ENCODE measurements around the gene PIKFYVE.
A peak's percentile ranks its signal among the peaks of the same experiment; 100 is the strongest.

Gene PIKFYVE

GRCh38 chr2:208294482-208295024 is 28.5 kb downstream of the PIKFYVE start:
- WGBS (ENCODE audit: extremely low coverage, insufficient coverage, insufficient read length): no CpG with 5 or more reads among the region's 4 CpGs

GRCh38 chr2:208295834-208296233 is 29.8 kb downstream of the PIKFYVE start:
- no peak overlapping the region for H2BK120ac ChIP-seq (ENCODE audit: insufficient read depth, low read length, poor library complexity)
- no CpG with 5 or more reads among the region's 4 CpGs for WGBS (ENCODE audit: extremely low coverage, insufficient coverage, insufficient read length)
- H3K4me1 ChIP-seq (ENCODE audit: control insufficient read depth in 1 of 2, insufficient read depth in 2 of 2, low read length in 2 of 2): no peaks in the 10 kb centered on the region
- no peak overlapping the region for H3K27ac ChIP-seq (ENCODE audit: low read depth, low read length)
- H3K79me1 ChIP-seq (ENCODE audit: low read length): no peaks in the 10 kb centered on the region
- no peaks in the 10 kb centered on the region for H3K27me3 ChIP-seq (ENCODE audit: insufficient read depth, low read length)
- H3K9ac ChIP-seq (ENCODE audit: low read length): no peak overlapping the region
- no peaks in the 10 kb centered on the region for H3K79me2 ChIP-seq (ENCODE audit: control insufficient read depth, insufficient read depth, low read length, poor library complexity)
- no peak overlapping the region for H3K23ac ChIP-seq (ENCODE audit: low read length)
- no peak overlapping the region for H3K4me2 ChIP-seq (ENCODE audit: low read length)
- H3K36me3 ChIP-seq (ENCODE audit: control insufficient read depth in 1 of 2, insufficient read depth in 2 of 2, low read length in 2 of 2): peaks cover 3 to 11% of the 10 kb centered on the region in 2 experiments
- H3K4me3 ChIP-seq (ENCODE audit: low read depth, low read length): no peak overlapping the region
- no peak overlapping the region for H3K18ac ChIP-seq (ENCODE audit: low read length)
- no peak overlapping the region for H4K12ac ChIP-seq (ENCODE audit: low read depth, low read length)
- no peak for DNase-seq
- no peak overlapping the region for H3K14ac ChIP-seq (ENCODE audit: low read length)
- H4K91ac ChIP-seq (ENCODE audit: low read depth, low read length): no peak overlapping the region
- H2AFZ ChIP-seq (ENCODE audit: insufficient read depth, low read length, poor library complexity): no peak overlapping the region
- no peak overlapping the region for H2AK5ac ChIP-seq (ENCODE audit: low read length)
- no peak overlapping the region for H4K8ac ChIP-seq (ENCODE audit: low read depth, low read length)
- H3K9me3 ChIP-seq (ENCODE audit: insufficient read depth, low read depth, low read length): no peaks in the 10 kb centered on the region
- H3K4ac ChIP-seq (ENCODE audit: low read depth, low read length): no peak overlapping the region
- no peak overlapping the region for H2BK5ac ChIP-seq (ENCODE audit: low read depth, low read length, poor library complexity)
- H2BK12ac ChIP-seq (ENCODE audit: low read length): no peak overlapping the region

More at GRCh38 chr2:208294482-208295024, 28.5 kb downstream of the PIKFYVE start:
- no peak overlapping the region for H2AFZ ChIP-seq (ENCODE audit: insufficient read depth, low read length, poor library complexity)
- H3K4me2 ChIP-seq (ENCODE audit: low read length): no peak overlapping the region
- H3K27me3 ChIP-seq (ENCODE audit: insufficient read depth, low read length): no peaks in the 10 kb centered on the region
- no peak overlapping the region for H3K4ac ChIP-seq (ENCODE audit: low read depth, low read length)
- DNase-seq: peak in 1 of 2 donors; percentile 8
- H4K8ac ChIP-seq (ENCODE audit: low read depth, low read length): no peak overlapping the region
- H3K4me3 ChIP-seq (ENCODE audit: low read depth, low read length): no peak overlapping the region
- no peaks in the 10 kb centered on the region for H3K79me1 ChIP-seq (ENCODE audit: low read length)
- no peak overlapping the region for H3K9ac ChIP-seq (ENCODE audit: low read length)
- H3K9me3 ChIP-seq (ENCODE audit: insufficient read depth, low read depth, low read length): no peaks in the 10 kb centered on the region
- H4K12ac ChIP-seq (ENCODE audit: low read depth, low read length): no peak overlapping the region
- H3K18ac ChIP-seq (ENCODE audit: low read length): no peak overlapping the region
- H2AK5ac ChIP-seq (ENCODE audit: low read length): no peak overlapping the region
- H3K27ac ChIP-seq (ENCODE audit: low read depth, low read length): no peak overlapping the region
- peaks cover 4 to 11% of the 10 kb centered on the region in 2 experiments for H3K36me3 ChIP-seq (ENCODE audit: control insufficient read depth in 1 of 2, insufficient read depth in 2 of 2, low read length in 2 of 2)
- H2BK12ac ChIP-seq (ENCODE audit: low read length): no peak overlapping the region
- H2BK120ac ChIP-seq (ENCODE audit: insufficient read depth, low read length, poor library complexity): no peak overlapping the region
- no peak overlapping the region for H3K14ac ChIP-seq (ENCODE audit: low read length)
- no peak overlapping the region for H3K23ac ChIP-seq (ENCODE audit: low read length)
- no peak overlapping the region for H4K91ac ChIP-seq (ENCODE audit: low read depth, low read length)
- no peaks in the 10 kb centered on the region for H3K79me2 ChIP-seq (ENCODE audit: control insufficient read depth, insufficient read depth, low read length, poor library complexity)
- H2BK5ac ChIP-seq (ENCODE audit: low read depth, low read length, poor library complexity): no peak overlapping the region
- H3K4me1 ChIP-seq (ENCODE audit: control insufficient read depth in 1 of 2, insufficient read depth in 2 of 2, low read length in 2 of 2): no peaks in the 10 kb centered on the region

GRCh38 chr2:208296610-208297009 is 30.6 kb downstream of the PIKFYVE start:
- no peak overlapping the region for H2BK120ac ChIP-seq (ENCODE audit: insufficient read depth, low read length, poor library complexity)
- no peak overlapping the region for H4K91ac ChIP-seq (ENCODE audit: low read depth, low read length)
- H4K8ac ChIP-seq (ENCODE audit: low read depth, low read length): no peak overlapping the region
- no peaks in the 10 kb centered on the region for H3K4me1 ChIP-seq (ENCODE audit: control insufficient read depth in 1 of 2, insufficient read depth in 2 of 2, low read length in 2 of 2)
- H2AK5ac ChIP-seq (ENCODE audit: low read length): no peak overlapping the region
- no peak overlapping the region for H3K9ac ChIP-seq (ENCODE audit: low read length)
- no peak overlapping the region for H3K14ac ChIP-seq (ENCODE audit: low read length)
- no peak for DNase-seq
- H3K27me3 ChIP-seq (ENCODE audit: insufficient read depth, low read length): no peaks in the 10 kb centered on the region
- no peak overlapping the region for H3K4me2 ChIP-seq (ENCODE audit: low read length)
- no peak overlapping the region for H3K4me3 ChIP-seq (ENCODE audit: low read depth, low read length)
- H3K27ac ChIP-seq (ENCODE audit: low read depth, low read length): no peak overlapping the region
- no peak overlapping the region for H3K23ac ChIP-seq (ENCODE audit: low read length)
- H3K36me3 ChIP-seq (ENCODE audit: control insufficient read depth in 1 of 2, insufficient read depth in 2 of 2, low read length in 2 of 2): peaks cover 3 to 13% of the 10 kb centered on the region in 2 experiments
- no peak overlapping the region for H2BK12ac ChIP-seq (ENCODE audit: low read length)
- H2AFZ ChIP-seq (ENCODE audit: insufficient read depth, low read length, poor library complexity): no peak overlapping the region
- H3K4ac ChIP-seq (ENCODE audit: low read depth, low read length): no peak overlapping the region
- H3K79me2 ChIP-seq (ENCODE audit: control insufficient read depth, insufficient read depth, low read length, poor library complexity): no peaks in the 10 kb centered on the region
- H2BK5ac ChIP-seq (ENCODE audit: low read depth, low read length, poor library complexity): no peak overlapping the region
- H3K18ac ChIP-seq (ENCODE audit: low read length): no peak overlapping the region
- no peak overlapping the region for H4K12ac ChIP-seq (ENCODE audit: low read depth, low read length)
- no CpG with 5 or more reads among the region's 2 CpGs for WGBS (ENCODE audit: extremely low coverage, insufficient coverage, insufficient read length)
- no peaks in the 10 kb centered on the region for H3K9me3 ChIP-seq (ENCODE audit: insufficient read depth, low read depth, low read length)
- no peaks in the 10 kb centered on the region for H3K79me1 ChIP-seq (ENCODE audit: low read length)

- H2BK12ac ChIP-seq (ENCODE audit: low read length): no peak overlapping the region
- H3K27me3 ChIP-seq (ENCODE audit: insufficient read depth, low read length): no peaks in the 10 kb centered on the region
- no peak overlapping the region for H3K9ac ChIP-seq (ENCODE audit: low read length)
- peaks cover 5 to 15% of the 10 kb centered on the region in 2 experiments for H3K36me3 ChIP-seq (ENCODE audit: control insufficient read depth in 1 of 2, insufficient read depth in 2 of 2, low read length in 2 of 2)
- no peak overlapping the region for H3K27ac ChIP-seq (ENCODE audit: low read depth, low read length)
- no CpG with 5 or more reads among the region's 1 CpG for WGBS (ENCODE audit: extremely low coverage, insufficient coverage, insufficient read length)
- no peak overlapping the region for H3K4me3 ChIP-seq (ENCODE audit: low read depth, low read length)
- no peaks in the 10 kb centered on the region for H3K79me2 ChIP-seq (ENCODE audit: control insufficient read depth, insufficient read depth, low read length, poor library complexity)
- no peak overlapping the region for H3K4me2 ChIP-seq (ENCODE audit: low read length)
- no peaks in the 10 kb centered on the region for H3K4me1 ChIP-seq (ENCODE audit: control insufficient read depth in 1 of 2, insufficient read depth in 2 of 2, low read length in 2 of 2)
- no peak overlapping the region for H4K12ac ChIP-seq (ENCODE audit: low read depth, low read length)
- H3K18ac ChIP-seq (ENCODE audit: low read length): no peak overlapping the region
- H3K14ac ChIP-seq (ENCODE audit: low read length): no peak overlapping the region
- H2BK5ac ChIP-seq (ENCODE audit: low read depth, low read length, poor library complexity): no peak overlapping the region
- H2AK5ac ChIP-seq (ENCODE audit: low read length): no peak overlapping the region
- H2BK120ac ChIP-seq (ENCODE audit: insufficient read depth, low read length, poor library complexity): no peak overlapping the region
- H3K23ac ChIP-seq (ENCODE audit: low read length): no peak overlapping the region
- no peak for DNase-seq
- H4K8ac ChIP-seq (ENCODE audit: low read depth, low read length): no peak overlapping the region
- no peak overlapping the region for H2AFZ ChIP-seq (ENCODE audit: insufficient read depth, low read length, poor library complexity)
- no peak overlapping the region for H3K4ac ChIP-seq (ENCODE audit: low read depth, low read length)
- no peaks in the 10 kb centered on the region for H3K79me1 ChIP-seq (ENCODE audit: low read length)
- H4K91ac ChIP-seq (ENCODE audit: low read depth, low read length): no peak overlapping the region
- H3K9me3 ChIP-seq (ENCODE audit: insufficient read depth, low read depth, low read length): no peaks in the 10 kb centered on the region
Measured at GRCh38 chr2:208297961-208298360, 31.9 kb downstream of the PIKFYVE start.
